D721Med (cell line): ENCODE data around the gene THUMPD1.
"Not testable (repeated sequence)": the region's sequence is repeated elsewhere in the genome, so short reads cannot be mapped to it uniquely, and the experiment has no call there.

Experiments
- DNase-seq: peaks from one replicate; pipeline ENCODE4 v3.0.0; 2011; ENCODE audit warnings: low spot score; ENCODE audit not compliant: insufficient read length
- FAIRE-seq: peaks from 2 replicates; lab custom pipeline; 2011; peaks lifted over from hg19 to GRCh38; lab: Jason Lieb, UNC
- CTCF ChIP-seq: IDR thresholded peaks from 2 replicates; pipeline ENCODE4 v1.5.1; 2012; ENCODE audit warnings: mild to moderate bottlenecking, control low read depth; ENCODE audit not compliant: insufficient read depth; ENCODE audit errors: missing control alignments

Gene THUMPD1

GRCh38 chr16:20762404-20763123 is 20.9 kb upstream of the THUMPD1 start:
- FAIRE-seq (no peak), DNase-seq (no peak)
- TF ChIP-seq CTCF = no peak

- no peak for TF ChIP-seq CTCF
- FAIRE-seq (no peak), DNase-seq (no peak)
Measured at GRCh38 chr16:20761175-20761574, 19.6 kb upstream of the THUMPD1 start.

- no peak for FAIRE-seq
- DNase-seq = no peak
- TF ChIP-seq CTCF = no peak
Measured at GRCh38 chr16:20760346-20760745, 18.7 kb upstream of the THUMPD1 start.

- not testable (repeated sequence) for DNase-seq, FAIRE-seq
Measured at GRCh38 chr16:20755799-20756198, 14.2 kb upstream of the THUMPD1 start.

GRCh38 chr16:20755238-20755637 is 13.6 kb upstream of the THUMPD1 start:
- FAIRE-seq (no peak), DNase-seq (no peak)
- no peak for TF ChIP-seq CTCF

GRCh38 chr16:20753727-20754126 is 12.1 kb upstream of the THUMPD1 start:
- TF ChIP-seq CTCF = no peak
- no peak for FAIRE-seq

GRCh38 chr16:20750558-20750957 is 8.9 kb upstream of the THUMPD1 start:
- FAIRE-seq (no peak), DNase-seq (no peak)

More at GRCh38 chr16:20753727-20754126, 12.1 kb upstream of the THUMPD1 start:
- no peak for DNase-seq

More at GRCh38 chr16:20750558-20750957, 8.9 kb upstream of the THUMPD1 start:
- TF ChIP-seq CTCF = no peak
